Measurements from ENCODE around the gene IL2RA. TPM values are rescaled to one million over a fixed set of nuclear protein-coding genes. Genes with fewer than 3 reads are reported as not detected.

IL2RA gene
- total RNA-seq, 1 experiment from 2014 or later: not detected

DNA sequence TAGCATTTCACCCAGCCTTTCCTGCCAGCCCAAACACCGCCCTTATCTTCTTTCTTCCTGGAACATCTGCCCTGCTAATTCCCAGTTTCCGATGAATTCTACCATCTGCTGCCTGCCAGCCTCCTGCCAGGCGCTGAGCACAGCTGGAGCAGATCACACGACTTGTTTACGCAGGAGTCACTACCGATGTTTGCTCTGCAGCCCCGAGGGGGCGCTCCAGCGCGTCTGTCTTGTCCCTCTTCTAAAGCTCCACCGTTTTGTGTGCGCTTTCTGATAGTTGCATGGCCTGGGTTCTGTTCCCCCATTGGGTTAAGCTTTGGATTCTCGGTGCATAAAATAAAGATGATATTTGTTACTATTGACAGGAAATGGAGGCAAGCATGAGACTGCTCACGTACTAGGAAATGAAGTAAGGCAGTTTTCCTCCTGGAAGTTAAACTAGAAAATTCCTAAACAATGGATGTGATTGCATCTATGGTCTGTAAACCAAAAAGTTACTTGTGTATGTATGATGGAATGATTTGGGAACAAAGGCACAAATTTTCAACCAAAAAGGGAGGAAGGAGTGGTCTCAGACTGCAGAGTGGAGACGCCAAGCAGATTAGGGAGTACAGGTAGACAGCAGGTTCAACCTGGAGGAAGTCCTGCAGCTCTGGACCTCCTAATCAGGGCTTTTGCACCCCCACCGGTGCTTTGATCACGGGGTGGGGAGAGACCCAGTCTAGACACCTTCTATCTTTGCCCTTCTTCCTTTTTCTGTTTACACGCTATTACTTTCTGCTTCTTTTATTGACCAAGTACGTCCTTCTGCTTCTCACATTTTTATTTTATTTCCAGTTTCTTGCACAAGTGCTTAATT, 24.4 kb upstream of the IL2RA start:
- Histone ChIP-seq H3K4me1 (ENCODE audit: insufficient read depth, low read length, poor library complexity, severe bottlenecking) (peaks cover 18% of the 10 kb centered on the region), H3K36me3 (ENCODE audit: insufficient read depth, low read length, poor library complexity, severe bottlenecking) (no peaks in the 10 kb centered on the region), H3K9me3 (ENCODE audit: low read depth, low read length, poor library complexity, severe bottlenecking) (no peaks in the 10 kb centered on the region), H3K4me3 (ENCODE audit: low read depth, low read length, poor library complexity, severe bottlenecking) (no peak overlapping the region), H3K27ac (ENCODE audit: low read depth, low read length, poor library complexity, severe bottlenecking) (no peak overlapping the region), H3K27me3 (replicated peaks; ENCODE audit: insufficient read depth, low read depth, low read length, poor library complexity) (peaks cover 9% of the 10 kb centered on the region)
- BruUV-seq (replicated peaks): no TSS peak
- peak; percentile 96 for DNase-seq (ENCODE audit: low spot score)
- no peak for TF ChIP-seq EZH2 (IDR thresholded peaks at IDR 0.05; ENCODE audit: borderline replicate concordance, low read depth, low read length, poor library complexity, severe bottlenecking)
- TF ChIP-seq, protein P1, sequence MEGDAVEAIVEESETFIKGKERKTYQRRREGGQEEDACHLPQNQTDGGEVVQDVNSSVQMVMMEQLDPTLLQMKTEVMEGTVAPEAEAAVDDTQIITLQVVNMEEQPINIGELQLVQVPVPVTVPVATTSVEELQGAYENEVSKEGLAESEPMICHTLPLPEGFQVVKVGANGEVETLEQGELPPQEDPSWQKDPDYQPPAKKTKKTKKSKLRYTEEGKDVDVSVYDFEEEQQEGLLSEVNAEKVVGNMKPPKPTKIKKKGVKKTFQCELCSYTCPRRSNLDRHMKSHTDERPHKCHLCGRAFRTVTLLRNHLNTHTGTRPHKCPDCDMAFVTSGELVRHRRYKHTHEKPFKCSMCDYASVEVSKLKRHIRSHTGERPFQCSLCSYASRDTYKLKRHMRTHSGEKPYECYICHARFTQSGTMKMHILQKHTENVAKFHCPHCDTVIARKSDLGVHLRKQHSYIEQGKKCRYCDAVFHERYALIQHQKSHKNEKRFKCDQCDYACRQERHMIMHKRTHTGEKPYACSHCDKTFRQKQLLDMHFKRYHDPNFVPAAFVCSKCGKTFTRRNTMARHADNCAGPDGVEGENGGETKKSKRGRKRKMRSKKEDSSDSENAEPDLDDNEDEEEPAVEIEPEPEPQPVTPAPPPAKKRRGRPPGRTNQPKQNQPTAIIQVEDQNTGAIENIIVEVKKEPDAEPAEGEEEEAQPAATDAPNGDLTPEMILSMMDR (conservative IDR thresholded peaks at IDR 0.05; ENCODE audit: low read depth, low read length): peak; percentile 98
- CTCF ChIA-PET: interaction anchor here (0.5 to 3.1 kb wide), 5 partner anchors 73 to 321 kb away, joined by 3 to 28 read pairs (median 5); partner anchors contain the start of gene PFKFB3
- intact Hi-C loops (cut with micrococcal nuclease; ENCODE audit: unreplicated experiment): loop anchor here (2.0 to 5.0 kb wide), 3 partner anchors 116 to 316 kb away; partner anchors contain the start of gene PFKFB3
- POLR2A ChIA-PET (ENCODE audit: low non-redundant PET): interaction anchor here (0.7 kb wide), 1 partner anchor 296 kb away, joined by 3 read pairs; no protein-coding TSS in a partner anchor

DNA sequence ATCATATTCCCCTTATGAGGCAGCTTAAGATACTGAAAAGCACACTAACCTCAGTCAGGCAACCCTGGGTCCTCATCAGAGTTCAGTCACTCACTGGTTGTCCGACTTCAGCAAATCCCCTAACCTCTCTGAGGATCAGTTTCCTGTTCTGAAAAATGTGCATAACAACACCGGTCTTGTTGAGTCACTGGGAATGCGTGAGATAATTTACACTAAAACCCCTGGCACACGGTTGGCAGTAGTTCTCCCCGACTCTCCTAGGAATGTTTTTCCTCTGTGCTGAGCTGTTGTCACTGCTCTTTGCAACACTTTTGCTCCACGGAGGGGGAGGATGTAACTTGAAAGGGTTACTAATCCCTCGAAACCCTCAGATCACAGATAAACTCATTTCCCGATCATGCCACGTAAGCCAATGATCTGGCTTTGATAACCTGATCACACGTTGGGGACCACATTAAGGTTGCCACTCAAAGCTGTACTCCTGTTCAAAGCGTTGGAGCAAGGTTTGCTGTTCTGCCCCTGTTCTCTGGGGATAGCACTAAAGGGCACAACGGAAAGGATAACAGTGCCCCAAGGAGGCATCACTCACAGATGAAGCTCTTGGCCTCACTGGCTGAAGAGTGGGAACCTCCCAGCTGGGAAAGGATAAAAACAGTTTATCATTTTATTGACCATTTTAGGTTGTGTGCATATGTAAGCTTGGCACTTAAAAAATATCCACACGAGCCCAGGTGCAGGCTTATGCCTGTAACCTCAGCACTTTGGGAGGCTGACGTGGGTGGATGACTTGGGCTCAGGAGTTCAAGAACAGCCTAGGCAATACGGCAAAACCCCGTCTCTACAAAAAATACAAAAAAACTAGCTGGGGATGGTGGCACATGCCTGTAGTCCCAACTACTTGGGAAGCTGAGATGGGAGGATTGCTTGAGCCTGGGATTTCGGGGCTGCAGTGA, 21.6 kb upstream of the IL2RA start:
- no peaks in the 10 kb centered on the region for H3K9me3 ChIP-seq (ENCODE audit: low read depth, low read length, poor library complexity, severe bottlenecking)
- intact Hi-C loops (cut with micrococcal nuclease; ENCODE audit: unreplicated experiment): no loop called here
- peak; percentile 6 for DNase-seq (ENCODE audit: low spot score)
- H3K27ac ChIP-seq (ENCODE audit: low read depth, low read length, poor library complexity, severe bottlenecking): no peak overlapping the region
- ChIA-PET CTCF (no interaction called here), POLR2A (ENCODE audit: low non-redundant PET) (interaction anchor here (0.5 kb wide), 1 partner anchor 80 kb away, joined by 3 read pairs; no protein-coding TSS in a partner anchor)
- no TSS peak for BruUV-seq (replicated peaks)
- no peak overlapping the region for H3K4me3 ChIP-seq (ENCODE audit: low read depth, low read length, poor library complexity, severe bottlenecking)
- no peaks in the 10 kb centered on the region for H3K36me3 ChIP-seq (ENCODE audit: insufficient read depth, low read length, poor library complexity, severe bottlenecking)
- peaks cover 9% of the 10 kb centered on the region for H3K27me3 ChIP-seq (replicated peaks; ENCODE audit: insufficient read depth, low read depth, low read length, poor library complexity)
- TF ChIP-seq, protein P1 (conservative IDR thresholded peaks at IDR 0.05; ENCODE audit: low read depth, low read length): no peak
- no peak for TF ChIP-seq EZH2 (IDR thresholded peaks at IDR 0.05; ENCODE audit: borderline replicate concordance, low read depth, low read length, poor library complexity, severe bottlenecking)
- peaks cover 7% of the 10 kb centered on the region for H3K4me1 ChIP-seq (ENCODE audit: insufficient read depth, low read length, poor library complexity, severe bottlenecking)

All from A673 (cell line).